Measurements from ENCODE around the gene PLEKHG7.

DNA sequence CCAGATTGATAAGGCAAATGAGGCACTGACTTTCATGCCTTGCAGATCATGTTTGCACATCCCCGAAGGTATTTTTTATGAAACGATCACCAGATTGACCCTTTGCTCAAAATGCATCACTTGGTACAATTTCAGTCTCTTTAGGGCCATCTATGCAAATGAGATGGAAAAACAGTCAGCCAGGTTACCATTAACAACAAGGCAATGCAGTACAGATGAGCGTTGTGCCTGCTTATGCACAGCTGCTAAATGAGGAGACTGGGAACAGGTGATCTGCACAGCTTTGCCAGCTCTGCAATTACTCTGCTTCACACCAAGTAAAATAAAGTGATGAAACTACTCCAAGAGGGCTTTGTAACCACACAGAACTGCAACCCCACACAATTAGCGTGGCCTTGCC is 26.1 kb upstream of the PLEKHG7 start:
- TF ChIP-seq YY1 (IDR thresholded peaks at IDR 0.05) (no peak), TAF1 (conservative IDR thresholded peaks at IDR 0.05) (no peak), RXRA (IDR thresholded peaks at IDR 0.05) (no peak), EGR1 (IDR thresholded peaks at IDR 0.05; ENCODE audit: low read depth in 2 of 2) (no peak)
- TF ChIP-seq, protein P1, sequence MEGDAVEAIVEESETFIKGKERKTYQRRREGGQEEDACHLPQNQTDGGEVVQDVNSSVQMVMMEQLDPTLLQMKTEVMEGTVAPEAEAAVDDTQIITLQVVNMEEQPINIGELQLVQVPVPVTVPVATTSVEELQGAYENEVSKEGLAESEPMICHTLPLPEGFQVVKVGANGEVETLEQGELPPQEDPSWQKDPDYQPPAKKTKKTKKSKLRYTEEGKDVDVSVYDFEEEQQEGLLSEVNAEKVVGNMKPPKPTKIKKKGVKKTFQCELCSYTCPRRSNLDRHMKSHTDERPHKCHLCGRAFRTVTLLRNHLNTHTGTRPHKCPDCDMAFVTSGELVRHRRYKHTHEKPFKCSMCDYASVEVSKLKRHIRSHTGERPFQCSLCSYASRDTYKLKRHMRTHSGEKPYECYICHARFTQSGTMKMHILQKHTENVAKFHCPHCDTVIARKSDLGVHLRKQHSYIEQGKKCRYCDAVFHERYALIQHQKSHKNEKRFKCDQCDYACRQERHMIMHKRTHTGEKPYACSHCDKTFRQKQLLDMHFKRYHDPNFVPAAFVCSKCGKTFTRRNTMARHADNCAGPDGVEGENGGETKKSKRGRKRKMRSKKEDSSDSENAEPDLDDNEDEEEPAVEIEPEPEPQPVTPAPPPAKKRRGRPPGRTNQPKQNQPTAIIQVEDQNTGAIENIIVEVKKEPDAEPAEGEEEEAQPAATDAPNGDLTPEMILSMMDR (IDR thresholded peaks at IDR 0.05; ENCODE audit: low read depth, low read length, missing input control) = no peak
- TF ChIP-seq, protein P2, sequence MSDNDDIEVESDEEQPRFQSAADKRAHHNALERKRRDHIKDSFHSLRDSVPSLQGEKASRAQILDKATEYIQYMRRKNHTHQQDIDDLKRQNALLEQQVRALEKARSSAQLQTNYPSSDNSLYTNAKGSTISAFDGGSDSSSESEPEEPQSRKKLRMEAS (IDR thresholded peaks at IDR 0.05) = no peak
- TF ChIP-seq, protein P3, sequence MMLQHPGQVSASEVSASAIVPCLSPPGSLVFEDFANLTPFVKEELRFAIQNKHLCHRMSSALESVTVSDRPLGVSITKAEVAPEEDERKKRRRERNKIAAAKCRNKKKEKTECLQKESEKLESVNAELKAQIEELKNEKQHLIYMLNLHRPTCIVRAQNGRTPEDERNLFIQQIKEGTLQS (IDR thresholded peaks at IDR 0.05) = no peak
